Gastroesophageal sphincter (tissue), 3 donors: ENCODE results near the gene ABCC10.

ENCODE experiments used
- CTCF ChIP-seq, 4 experiments: fragments of 200-600 bp in 2 of 4; fragments of 450-650 bp in 2 of 4; sonication (generic) in 1 of 4; IDR thresholded peaks; one replicate each; pipeline ENCODE4 v1.5.1; 2017 to 2019; ENCODE audit warnings: antibody characterized with exemption in 4 of 4, mild to moderate bottlenecking in 2 of 4, moderate library complexity in 2 of 4
- POLR2A ChIP-seq, 2 donors: fragments of 450-650 bp; IDR thresholded peaks; one replicate each; pipeline ENCODE4 v1.6.1; 2017; ENCODE audit warnings: antibody characterized with exemption in 2 of 2, mild to moderate bottlenecking in 2 of 2, moderate library complexity in 1 of 2

DNA sequence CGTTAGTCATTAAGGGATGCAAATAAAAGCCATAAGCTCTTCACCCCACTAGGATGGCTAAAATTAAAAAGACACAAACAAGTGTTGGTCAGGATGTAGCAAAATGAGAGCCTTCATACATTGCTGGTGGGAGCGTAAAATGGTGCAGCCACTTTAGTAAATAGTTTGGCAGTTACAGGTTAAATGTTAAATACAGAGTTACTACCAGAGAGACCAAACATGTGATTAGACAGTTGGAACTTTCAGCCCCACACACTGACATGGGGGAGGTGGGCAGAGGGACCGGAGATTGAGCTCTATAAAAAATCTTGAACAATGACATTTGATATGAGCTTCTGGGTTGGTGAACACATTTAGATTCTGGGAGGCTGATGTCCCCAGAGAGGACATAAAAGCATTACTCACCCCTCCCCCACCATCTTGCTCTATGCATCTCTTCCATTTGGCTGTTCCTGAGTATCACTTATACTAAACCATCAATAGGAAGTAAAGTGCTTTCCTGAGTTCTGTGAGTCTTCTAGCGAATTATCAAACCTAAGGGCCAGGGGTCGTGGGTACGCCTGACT is 37.5 kb upstream of the ABCC10 start:
- TF ChIP-seq CTCF (IDR thresholded peaks at IDR 0.05) = no peak
- no peak for TF ChIP-seq POLR2A (IDR thresholded peaks at IDR 0.05)
